H1 (cell line): ENCODE results near the gene ITGA3. TPM values are rescaled to one million over a fixed set of nuclear protein-coding genes. Genes with fewer than 3 reads are reported as not detected.
A peak's percentile ranks its signal among the peaks of the same experiment; 100 is the strongest.

Experiments
- CTCF ChIA-PET: fragments of 300-600 bp; sonication (Branson Sonifier 250); formaldehyde crosslinking; loops from one replicate; lab custom pipeline; 2021; ENCODE audit not compliant: partially characterized antibody; lab: Charles Lee
- POLR2A ChIA-PET: fragments of 300-600 bp; sonication (Branson Sonifier 250); formaldehyde crosslinking; loops from one replicate; lab custom pipeline; 2021; ENCODE audit warnings: inconsistent platforms; ENCODE audit not compliant: partially characterized antibody; lab: Charles Lee
- DNase-seq, 2 experiments: peaks; one replicate each; pipeline versions ENCODE4 v3.0.0 to v3.0.0-alpha.2; 2010 to 2022; ENCODE audit warnings: low spot score in 2 of 2, low read depth in 1 of 2, mixed read lengths in 1 of 2
- FAIRE-seq: peaks from 2 replicates; lab custom pipeline; 2011; peaks lifted over from hg19 to GRCh38; lab: Jason Lieb, UNC
- H2AFZ ChIP-seq: 2 replicates; pipeline ENCODE4 v1.8.1; 2012; ENCODE audit warnings: low read length, inconsistent platforms
- H2AK5ac ChIP-seq: 2 replicates; pipeline ENCODE4 v1.6.1; 2013; ENCODE audit warnings: low read depth, low read length
- H2BK120ac ChIP-seq: replicated peaks from 2 replicates; pipeline ENCODE3; 2013; ENCODE audit warnings: low read depth, low read length, inconsistent platforms
- H2BK12ac ChIP-seq: 2 replicates; pipeline ENCODE4 v1.6.1; 2013; ENCODE audit warnings: low read depth, low read length
- H2BK15ac ChIP-seq: 2 replicates; pipeline ENCODE4 v1.6.1; 2013; ENCODE audit warnings: low read length
- H2BK20ac ChIP-seq: 2 replicates; pipeline ENCODE4 v1.6.1; 2013; ENCODE audit warnings: low read length
- H2BK5ac ChIP-seq: 2 replicates; pipeline ENCODE4 v1.6.1; 2013; ENCODE audit warnings: low read depth, low read length
- H3K14ac ChIP-seq: 2 replicates; pipeline ENCODE4 v1.6.1; 2013; ENCODE audit warnings: inconsistent platforms; ENCODE audit not compliant: insufficient read length
- H3K18ac ChIP-seq: 2 replicates; pipeline ENCODE4 v1.6.1; 2013; ENCODE audit warnings: low read length; ENCODE audit errors: extremely low read depth
- H3K23ac ChIP-seq: 2 replicates; pipeline ENCODE4 v1.6.1; 2013; ENCODE audit warnings: inconsistent platforms; ENCODE audit not compliant: insufficient read length
- H3K23me2 ChIP-seq: 2 replicates; pipeline ENCODE4 v1.6.1; 2013; ENCODE audit warnings: low read depth, low read length
- H3K27ac ChIP-seq: 2 replicates; pipeline ENCODE4 v1.6.1; 2011; ENCODE audit warnings: low read depth, low read length, inconsistent platforms
- H3K27me3 ChIP-seq, 4 experiments: replicated peaks in 1 of 4; 1 replicate in 1 of 4; 2 replicates in 3 of 4; pipeline versions ENCODE4 v1.6.1 to v1.8.1; 2011 to 2013; ENCODE audit warnings: low read length in 3 of 4, mild to moderate bottlenecking in 3 of 4, inconsistent platforms in 2 of 4, mixed read lengths in 2 of 4, moderate library complexity in 1 of 4; ENCODE audit not compliant: control insufficient read depth in 3 of 4, insufficient read depth in 3 of 4; ENCODE audit errors: extremely low read depth in 1 of 4
- H3K36me3 ChIP-seq, 4 experiments: 2 replicates each; pipeline versions ENCODE4 v1.6.1 to v1.8.1; 2011 to 2013; ENCODE audit warnings: mild to moderate bottlenecking in 4 of 4, low read length in 3 of 4, moderate library complexity in 2 of 4, control low read depth in 1 of 4, inconsistent platforms in 1 of 4; ENCODE audit not compliant: insufficient read depth in 4 of 4, control insufficient read depth in 2 of 4
- H3K4ac ChIP-seq: replicated peaks from 2 replicates; pipeline ENCODE3; 2013; ENCODE audit warnings: low read length, low read depth, mixed read lengths, inconsistent platforms; ENCODE audit not compliant: insufficient read length
- H3K4me1 ChIP-seq, 4 experiments: replicated peaks in 1 of 4; 1 replicate in 1 of 4; 2 replicates in 3 of 4; pipeline versions ENCODE4 v1.6.1 to v1.8.1; 2011 to 2013; ENCODE audit warnings: low read length in 3 of 4, inconsistent platforms in 2 of 4, mixed read lengths in 1 of 4; ENCODE audit not compliant: insufficient read depth in 4 of 4, control insufficient read depth in 3 of 4
- H3K4me2 ChIP-seq, 2 experiments: 2 replicates each; pipeline versions ENCODE4 v1.6.1 to v1.8.1; 2011 to 2013; ENCODE audit warnings: low read depth in 2 of 2, low read length in 2 of 2, control low read depth in 1 of 2, inconsistent platforms in 1 of 2, mild to moderate bottlenecking in 1 of 2; ENCODE audit not compliant: insufficient read depth in 1 of 2
- H3K4me3 ChIP-seq, 4 experiments: fragments of 200-600, 300-600 bp in 1 of 4; sonication (generic), shearing (Covaris generic), sonication (Bioruptor Twin) in 1 of 4; 2 replicates each; pipeline versions ENCODE4 v1.5.1 to v1.8.1; 2011 to 2016; ENCODE audit warnings: low read length in 4 of 4, low read depth in 3 of 4, control low read depth in 2 of 4, inconsistent platforms in 2 of 4, mild to moderate bottlenecking in 2 of 4, mixed read lengths in 1 of 4, moderate library complexity in 1 of 4; ENCODE audit not compliant: insufficient read depth in 2 of 4; ENCODE audit errors: extremely low read depth in 1 of 4
- H3K56ac ChIP-seq: replicated peaks from 2 replicates; pipeline ENCODE3; 2013; ENCODE audit warnings: low read depth, mild to moderate bottlenecking, mixed read lengths, low read length, inconsistent platforms; ENCODE audit not compliant: insufficient read length
- H3K79me1 ChIP-seq: 2 replicates; pipeline ENCODE4 v1.6.1; 2013; ENCODE audit warnings: low read depth, low read length, control low read depth
- H3K79me2 ChIP-seq, 2 experiments: 2 replicates each; pipeline versions ENCODE4 v1.6.1 to v1.8.1; 2012 to 2013; ENCODE audit warnings: low read length in 2 of 2, mild to moderate bottlenecking in 2 of 2, inconsistent platforms in 1 of 2; ENCODE audit not compliant: insufficient read depth in 2 of 2, control insufficient read depth in 1 of 2
- H3K9ac ChIP-seq, 4 experiments: replicated peaks in 1 of 4; 1 replicate in 1 of 4; 2 replicates in 3 of 4; pipeline versions ENCODE4 v1.6.1 to v1.8.1; 2011 to 2013; ENCODE audit warnings: low read depth in 3 of 4, low read length in 3 of 4, control low read depth in 2 of 4, mild to moderate bottlenecking in 2 of 4, moderate library complexity in 2 of 4, inconsistent platforms in 1 of 4; ENCODE audit errors: extremely low read depth in 1 of 4
- H3K9me3 ChIP-seq, 2 experiments: 2 replicates each; pipeline versions ENCODE4 v1.6.1 to v1.8.1; 2012 to 2013; ENCODE audit warnings: mild to moderate bottlenecking in 2 of 2, moderate library complexity in 2 of 2, control low read depth in 1 of 2, inconsistent platforms in 1 of 2, low read depth in 1 of 2, low read length in 1 of 2, mixed read lengths in 1 of 2; ENCODE audit not compliant: insufficient read depth in 2 of 2
- H4K20me1 ChIP-seq, 2 experiments: replicated peaks in 1 of 2; 2 replicates each; pipeline versions ENCODE3 to v1.8.1; 2011 to 2013; ENCODE audit warnings: inconsistent platforms in 2 of 2, low read length in 2 of 2, mild to moderate bottlenecking in 1 of 2; ENCODE audit not compliant: insufficient read depth in 2 of 2, control insufficient read depth in 1 of 2
- H4K5ac ChIP-seq: 2 replicates; pipeline ENCODE4 v1.6.1; 2013; ENCODE audit warnings: low read length, low read depth, mixed read lengths, inconsistent platforms; ENCODE audit not compliant: insufficient read length
- H4K8ac ChIP-seq: 2 replicates; pipeline ENCODE4 v1.8.0; 2013; ENCODE audit warnings: mild to moderate bottlenecking, moderate library complexity, low read length, inconsistent platforms; ENCODE audit not compliant: insufficient read depth; ENCODE audit errors: extremely low read depth
- H4K91ac ChIP-seq: replicated peaks from 2 replicates; pipeline ENCODE3; 2013; ENCODE audit warnings: low read length, mixed read lengths, inconsistent platforms; ENCODE audit not compliant: insufficient read length
- ASH2L ChIP-seq: fragments of 200-600, 300-600 bp; sonication (generic); IDR thresholded peaks from one replicate; pipeline ENCODE4 v1.7.1; 2017; ENCODE audit warnings: low read length
- BRCA1 ChIP-seq: IDR thresholded peaks from 2 replicates; pipeline ENCODE4 v1.6.1; 2012; ENCODE audit warnings: low read depth, low read length, improper control_type of control experiment
- WGBS, 2 experiments: shearing (Covaris generic) in 1 of 2; methylation state at CpG; one replicate each; pipeline versions ENCODE4 v1.1.6 to v1.1.7; 2013 to 2015; ENCODE audit warnings: low lambda C conversion rate in 2 of 2, mixed read lengths in 2 of 2, inconsistent platforms in 1 of 2, low coverage in 1 of 2, missing lambda C conversion rate in 1 of 2; ENCODE audit not compliant: insufficient replicate concordance in 2 of 2, insufficient coverage in 1 of 2, insufficient read length in 1 of 2; ENCODE audit errors: extremely low coverage in 1 of 2, missing lambda C conversion rate in 1 of 2; 5-methylcytosine and 5-hydroxymethylcytosine counted together
- polyA plus RNA-seq, 7 experiments: library from polyadenylated mRNA; depleted of rRNA in 3 of 7; stranded (reverse) in 5 of 7; unstranded in 2 of 7; fragments of >200 nt in 5 of 7; fragments of 200-250 nt in 2 of 7; gene quantifications; 1 replicate in 5 of 7; 2 replicates in 1 of 7; 4 replicates in 1 of 7; pipeline versions ENCODE4 v1.2.1 to v1.2.3, GENCODE V29; 2011 to 2013; ENCODE audit warnings: missing spikeins in 2 of 7, mixed read lengths in 2 of 7
- total RNA-seq: library from RNA; stranded (reverse); fragmentation: NEBNext Ultra II Directional; extraction: Animal tissue kit (Norgen Biotek cat#: 25700); gene quantifications from 2 replicates; pipeline ENCODE4 v1.2.1, GENCODE V29; 2021

Gene ITGA3
- total and polyA plus RNA-seq, 2 of the 8 experiments (the other 6 are each of a cell fraction or from before 2014, with no cell fraction given), result 24.0 to 24.2 TPM

GRCh38 chr17:50123649-50124349 lies 67.9 kb downstream of the ITGA3 start:
- no peak overlapping the region for H3K23ac ChIP-seq
- H3K14ac ChIP-seq, result no peak overlapping the region
- 39% methylated on average over 12 of the region's 12 CpGs; no CpG with 5 or more reads in 1 of the 2 experiments for WGBS, 2 experiments
- peak overlapping the region; percentile 40 for H3K4ac ChIP-seq
- peak overlapping the region; percentile 8 for H4K5ac ChIP-seq
- no peak overlapping the region; a peak in 1 of 7 replicates for H3K9ac ChIP-seq
- peaks cover 5 to 24% (median 19%) of the 10 kb centered on the region in 4 experiments for H3K4me1 ChIP-seq
- H3K79me1 ChIP-seq, result no peaks in the 10 kb centered on the region
- 0 out of 8 replicates have a peak overlapping the region, but pooled peaks of 1 of the 4 experiments have one; percentile 3 for H3K4me3 ChIP-seq
- H3K4me2 ChIP-seq, result peak overlapping the region; percentile 24 to 42
- H3K56ac ChIP-seq, result no peak overlapping the region
- H4K20me1 ChIP-seq, result no peaks in the 10 kb centered on the region
- no peak overlapping the region; the same call in 1 of the 2 replicates for H2BK12ac ChIP-seq
- H2AK5ac ChIP-seq, result peak overlapping the region; percentile 77; the same call in 1 of the 2 replicates
- no peak for FAIRE-seq
- POLR2A ChIA-PET, result interaction anchor here (0.6 to 2.2 kb wide), 12 partner anchors 8 to 237 kb away, joined by 3 to 10 read pairs (median 4); partner anchors contain the start of gene TMEM92
- H2BK20ac ChIP-seq, result peak overlapping the region; percentile 88
- peak overlapping the region; percentile 86; the same call in 1 of the 2 replicates for H2BK5ac ChIP-seq
- no peaks in the 10 kb centered on the region for H3K9me3 ChIP-seq
- no peak overlapping the region for H2AFZ ChIP-seq
- no peaks in the 10 kb centered on the region for H3K36me3 ChIP-seq
- CTCF ChIA-PET, result interaction anchor here (0.8 to 23.0 kb wide), 16 partner anchors 10 to 146 kb away, joined by 3 to 412 read pairs (median 6); partner anchors contain the start of genes PDK2 and SGCA
- no peaks in the 10 kb centered on the region for H3K79me2 ChIP-seq
- DNase-seq, result no peak
- H4K91ac ChIP-seq, result peak overlapping the region; percentile 30
- H3K18ac ChIP-seq, result peak overlapping the region; percentile 66; the same call in 1 of the 2 replicates
- TF ChIP-seq ASH2L, result peak; percentile 44
- no peak for TF ChIP-seq BRCA1
- peak overlapping the region; percentile 37 for H3K27ac ChIP-seq
- H2BK15ac ChIP-seq, result peak overlapping the region; percentile 89
- peaks cover 0 to 11% (median 3%) of the 10 kb centered on the region in 4 experiments; a peak in 5 of 7 replicates for H3K27me3 ChIP-seq
- no peak overlapping the region for H2BK120ac ChIP-seq
- H4K8ac ChIP-seq, result no peak overlapping the region
- peaks cover 7% of the 10 kb centered on the region for H3K23me2 ChIP-seq
